SJCRH30 (cell line): ENCODE results near the gene TLE1. TPM values are rescaled to one million over a fixed set of nuclear protein-coding genes. Genes with fewer than 3 reads are reported as not detected.
"Not testable (repeated sequence)": the region's sequence is repeated elsewhere in the genome, so short reads cannot be mapped to it uniquely, and the experiment has no call there.

Source experiments
- DNase-seq, 2 experiments: peaks; one replicate each; pipeline ENCODE4 v3.0.0-alpha.2; 2015 to 2020
- H3K27ac ChIP-seq: fragments of 250-450 bp; sonication (Bioruptor Pico); 2 replicates; pipeline ENCODE4 v1.5.1; 2020; ENCODE audit warnings: mild to moderate bottlenecking, moderate library complexity
- H3K27me3 ChIP-seq: fragments of 250-450 bp; sonication (Bioruptor Pico); 2 replicates; pipeline ENCODE4 v1.5.1; 2020; ENCODE audit warnings: mild to moderate bottlenecking, moderate library complexity
- H3K36me3 ChIP-seq: fragments of 250-450 bp; sonication (Bioruptor Pico); 2 replicates; pipeline ENCODE4 v1.5.1; 2020; ENCODE audit warnings: mild to moderate bottlenecking, moderate library complexity
- H3K4me1 ChIP-seq: fragments of 250-450 bp; sonication (Bioruptor Pico); 2 replicates; pipeline ENCODE4 v1.5.1; 2020; ENCODE audit warnings: mild to moderate bottlenecking, moderate library complexity
- H3K4me3 ChIP-seq: fragments of 250-450 bp; sonication (Bioruptor Pico); 2 replicates; pipeline ENCODE4 v1.5.1; 2020; ENCODE audit warnings: mild to moderate bottlenecking, moderate library complexity
- H3K9me3 ChIP-seq: fragments of 250-450 bp; sonication (Bioruptor Pico); replicated peaks from 2 replicates; pipeline ENCODE4 v1.5.1; 2020; ENCODE audit warnings: mild to moderate bottlenecking, moderate library complexity
- total RNA-seq: library from RNA; depleted of rRNA; stranded (reverse); fragments of >200 nt; shearing (Covaris generic); gene quantifications from 2 replicates; pipeline ENCODE4 v1.2.3, GENCODE V29; 2014

The TLE1 gene
- total RNA-seq, 1 experiment from 2014 or later: 102 TPM

DNA sequence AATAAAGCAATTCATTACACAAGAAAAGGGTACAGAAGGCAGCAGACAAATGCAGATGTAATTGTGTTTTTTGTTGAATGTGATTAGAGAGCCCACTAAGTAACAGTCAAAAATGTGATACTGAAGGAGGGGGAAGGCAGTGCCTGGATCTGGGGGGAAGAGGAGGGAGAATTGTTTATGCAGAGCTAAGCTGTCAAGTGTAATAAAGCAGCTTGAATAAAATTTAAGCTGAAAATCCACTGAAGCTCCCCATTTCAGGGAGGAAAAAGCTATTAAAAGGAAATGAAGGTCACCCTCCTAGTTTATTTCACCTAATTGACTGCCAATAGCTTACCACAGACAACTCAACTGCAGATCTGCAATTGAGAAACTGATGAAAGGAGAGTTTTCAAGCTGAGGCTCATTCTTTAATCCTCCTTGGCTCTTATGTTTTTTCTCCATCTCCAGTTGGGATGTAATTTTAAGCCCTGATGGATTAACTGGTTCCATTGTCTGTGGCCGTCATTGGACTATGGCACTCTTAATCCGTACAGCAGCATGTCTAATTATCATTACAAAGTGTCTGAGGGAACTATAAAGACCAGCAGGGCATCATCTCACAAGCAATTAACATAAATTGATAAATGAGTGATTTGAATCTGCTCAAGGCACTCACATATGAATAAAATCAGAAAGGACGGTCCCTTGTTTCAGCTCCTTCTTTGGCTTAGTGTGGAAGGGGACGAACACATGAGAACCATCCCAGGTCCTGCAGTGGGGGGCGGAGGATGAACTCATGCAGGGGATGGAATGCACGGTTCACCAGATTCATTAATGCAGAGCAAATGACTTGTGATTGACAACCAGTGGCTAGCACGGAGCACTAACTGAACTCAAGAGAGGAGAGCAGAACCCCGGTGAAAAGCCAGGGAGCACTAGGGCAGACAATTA, 38.5 kb downstream of the TLE1 start:
- DNase-seq: no peak
- Histone ChIP-seq H3K27ac (no peak overlapping the region), H3K4me1 (peaks cover 12% of the 10 kb centered on the region), H3K27me3 (no peaks in the 10 kb centered on the region), H3K4me3 (no peak overlapping the region), H3K9me3 (no peaks in the 10 kb centered on the region), H3K36me3 (peaks cover 77% of the 10 kb centered on the region)

DNA sequence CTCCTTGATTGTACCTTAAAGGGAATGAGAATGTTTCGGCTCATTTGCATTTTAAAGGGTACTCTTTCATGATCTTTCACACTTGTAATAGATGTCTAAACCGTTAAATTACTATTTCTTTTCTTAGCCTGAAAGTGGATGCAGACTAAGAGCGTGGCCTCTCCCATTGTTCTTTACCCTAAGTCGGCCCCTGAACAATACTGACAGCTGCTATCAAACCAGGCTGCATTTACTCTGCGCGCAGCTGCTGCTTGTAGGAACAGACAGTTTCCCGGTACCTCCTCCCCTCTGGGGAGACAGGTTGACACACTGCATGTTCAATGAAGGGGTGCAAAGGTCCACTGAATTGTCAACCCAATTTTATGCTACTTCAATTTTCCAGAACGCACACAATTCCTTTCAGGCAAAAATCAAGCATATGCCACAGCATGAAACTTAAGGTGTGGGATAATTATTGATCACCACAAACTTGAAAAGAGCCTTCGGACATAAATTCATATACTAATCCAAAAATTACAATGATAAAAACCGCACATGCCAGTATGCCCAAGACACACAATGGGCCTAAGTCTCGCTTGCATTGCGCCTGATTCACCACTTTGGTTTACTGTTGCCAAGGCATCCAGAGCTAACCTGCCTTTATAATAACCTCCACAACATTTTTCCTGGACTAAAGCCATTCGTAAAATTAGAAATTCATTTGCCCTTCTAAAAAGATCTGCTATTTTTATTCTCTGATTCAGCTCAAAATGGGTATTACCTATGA, 39.7 kb downstream of the TLE1 start:
- DNase-seq: peak; percentile 62 to 74

DNA sequence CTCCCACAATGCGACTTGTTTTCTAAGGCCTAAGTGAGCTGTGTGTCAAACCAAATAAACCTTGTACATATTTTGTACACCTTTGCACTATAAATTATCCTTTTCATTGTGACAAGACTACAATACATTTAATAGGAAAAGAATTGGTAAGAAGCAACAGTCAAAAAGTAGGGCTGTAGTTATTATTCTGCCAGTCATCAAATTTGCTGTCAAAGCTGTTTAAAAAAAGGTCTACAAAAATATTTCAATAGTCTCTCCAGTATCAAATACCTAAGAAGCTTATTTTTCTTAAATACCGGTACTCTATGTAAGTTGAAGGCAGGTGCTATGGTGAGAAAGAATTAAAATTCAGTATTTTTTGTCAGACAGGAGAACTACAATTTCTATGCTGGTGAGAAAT, 40.5 kb downstream of the TLE1 start:
- DNase-seq: no peak
- no peaks in the 10 kb centered on the region for H3K27me3 ChIP-seq
- H3K36me3 ChIP-seq: peaks cover 81% of the 10 kb centered on the region
- H3K4me3 ChIP-seq: no peak overlapping the region
- peaks cover 12% of the 10 kb centered on the region for H3K4me1 ChIP-seq
- H3K27ac ChIP-seq: peak overlapping the region; percentile 42
- H3K9me3 ChIP-seq: no peaks in the 10 kb centered on the region

More for the DNA sequence above, 39.7 kb downstream of the TLE1 start:
- no peaks in the 10 kb centered on the region for H3K9me3 ChIP-seq
- H3K27me3 ChIP-seq: no peaks in the 10 kb centered on the region
- peak overlapping the region; percentile 42 for H3K27ac ChIP-seq
- H3K4me1 ChIP-seq: peaks cover 12% of the 10 kb centered on the region
- H3K36me3 ChIP-seq: peaks cover 84% of the 10 kb centered on the region
- H3K4me3 ChIP-seq: no peak overlapping the region

DNA sequence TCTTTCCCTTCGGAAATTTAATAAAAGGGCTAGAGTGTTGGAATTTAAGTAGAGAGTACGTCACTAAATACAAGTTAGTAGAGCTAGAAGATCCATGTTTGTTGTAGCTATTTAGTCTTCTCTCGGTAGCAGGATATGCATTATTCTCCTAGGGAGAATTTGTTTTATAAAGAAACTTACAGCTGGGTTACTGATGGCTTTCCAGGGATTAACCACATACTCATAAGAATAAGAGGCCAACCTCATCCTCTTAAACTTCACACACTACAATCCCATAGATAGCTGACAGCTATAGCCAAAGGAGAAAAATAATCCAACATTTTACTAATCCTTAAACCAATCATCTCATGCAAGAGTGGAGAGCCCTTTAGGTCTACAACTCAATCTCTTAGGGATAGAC, 43.0 kb downstream of the TLE1 start:
- no peak for DNase-seq
- Histone ChIP-seq H3K27me3 (no peaks in the 10 kb centered on the region), H3K4me1 (peaks cover 12% of the 10 kb centered on the region), H3K27ac (no peak overlapping the region), H3K9me3 (peaks cover 4% of the 10 kb centered on the region; the same call in 1 of the 2 replicates), H3K36me3 (peaks cover 79% of the 10 kb centered on the region), H3K4me3 (no peak overlapping the region)

DNA sequence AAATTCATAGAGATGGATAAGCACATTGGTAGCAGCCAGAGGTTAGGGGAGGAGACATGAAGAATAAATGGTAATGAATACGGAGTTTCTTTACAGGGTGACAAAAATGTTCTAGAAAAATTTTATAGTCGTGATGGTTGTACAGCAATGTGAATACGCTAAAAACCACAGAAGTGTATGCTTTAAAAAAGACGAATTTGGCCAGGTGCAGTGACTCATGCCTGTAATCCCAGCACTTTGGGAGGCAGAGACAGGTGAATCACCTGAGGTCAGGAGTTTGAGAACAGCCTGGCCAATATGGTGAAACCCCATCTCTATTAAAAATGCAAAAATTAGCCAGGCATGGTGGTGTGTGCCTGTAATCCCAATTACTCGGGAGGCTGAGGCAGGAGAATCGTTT, 44.8 kb downstream of the TLE1 start:
- H3K4me1 ChIP-seq, H3K27me3 ChIP-seq, H3K4me3 ChIP-seq, DNase-seq, H3K9me3 ChIP-seq, H3K27ac ChIP-seq: not testable (repeated sequence)
- H3K36me3 ChIP-seq: peaks cover 82% of the 10 kb centered on the region

DNA sequence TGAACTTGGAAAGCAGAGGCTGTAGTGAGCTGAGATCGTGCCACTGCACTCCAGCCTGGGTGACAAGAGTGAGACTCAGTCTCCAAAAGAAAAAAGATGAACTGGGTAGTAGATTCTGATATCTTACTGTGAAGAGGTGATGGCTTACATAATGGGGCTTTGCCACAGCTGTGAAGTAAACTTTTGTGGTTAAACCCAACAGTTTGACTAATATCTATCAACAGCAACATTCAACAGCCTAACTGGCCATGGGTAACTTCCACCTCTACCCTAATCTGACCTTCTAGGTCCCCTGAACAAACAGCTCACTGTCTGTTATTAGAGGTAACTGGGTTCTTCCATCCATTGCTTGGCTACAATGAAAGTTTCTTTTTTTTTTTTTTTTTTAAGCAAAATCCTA, 52.1 kb downstream of the TLE1 start:
- Histone ChIP-seq H3K27me3 (no peaks in the 10 kb centered on the region), H3K4me1 (no peaks in the 10 kb centered on the region), H3K9me3 (no peaks in the 10 kb centered on the region; the same call in 1 of the 2 replicates), H3K27ac (no peak overlapping the region), H3K36me3 (peaks cover 76% of the 10 kb centered on the region), H3K4me3 (no peak overlapping the region)
- DNase-seq: no peak

DNA sequence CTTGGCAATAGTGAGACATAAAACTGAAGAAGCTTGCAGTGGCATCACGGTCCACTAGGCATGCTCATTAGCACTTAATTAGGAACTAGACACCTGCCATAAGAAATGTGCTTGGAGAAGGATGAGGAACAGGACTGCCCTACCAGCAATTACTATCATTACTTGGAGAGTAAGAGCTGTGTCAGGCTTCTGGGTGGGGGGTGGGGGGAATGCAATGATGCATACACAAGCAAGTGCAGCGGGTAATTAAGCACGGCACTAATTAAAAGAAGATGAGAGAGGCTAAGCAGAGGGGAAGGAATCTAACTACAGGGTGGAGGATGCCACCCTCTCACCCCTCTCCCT, 53.1 kb downstream of the TLE1 start:
- no peaks in the 10 kb centered on the region for H3K27me3 ChIP-seq
- H3K4me1 ChIP-seq: no peaks in the 10 kb centered on the region
- no peaks in the 10 kb centered on the region; the same call in 1 of the 2 replicates for H3K9me3 ChIP-seq
- H3K36me3 ChIP-seq: peaks cover 79% of the 10 kb centered on the region
- H3K27ac ChIP-seq: no peak overlapping the region
- H3K4me3 ChIP-seq: no peak overlapping the region
- DNase-seq: no peak

DNA sequence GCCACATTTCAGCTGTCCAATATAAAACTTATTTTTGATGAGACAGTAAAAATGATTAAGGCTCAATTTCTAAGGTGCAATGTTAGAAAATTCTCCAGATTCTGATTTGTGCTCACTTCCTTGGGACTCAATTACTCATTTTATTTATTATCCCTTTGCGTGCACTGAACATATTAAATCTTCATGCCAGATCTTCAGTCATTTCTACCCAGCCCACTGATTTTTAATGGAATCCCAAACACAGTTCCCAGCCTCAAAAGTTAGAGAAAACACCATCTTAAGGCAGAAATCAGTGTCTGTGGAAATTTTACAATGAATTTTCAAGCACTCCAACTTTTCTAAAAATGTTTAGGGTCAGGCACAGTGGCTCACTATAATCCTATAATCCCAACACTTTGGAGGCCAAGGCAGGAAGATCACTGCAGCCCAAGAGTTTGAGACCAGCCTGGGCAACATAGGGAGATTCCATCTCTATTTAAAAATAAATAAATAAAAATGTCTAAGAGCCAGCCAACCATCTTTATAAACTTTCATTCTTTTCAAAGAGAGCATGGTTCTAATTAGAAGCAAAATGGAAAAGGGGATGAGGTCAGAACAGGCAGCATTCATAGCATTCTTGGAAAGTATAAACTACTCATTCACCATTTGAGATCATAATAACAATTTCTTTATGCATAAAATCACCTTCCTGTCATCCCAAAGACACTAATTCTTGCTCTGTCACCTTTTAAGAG, 53.7 kb downstream of the TLE1 start:
- no peak for DNase-seq
- Histone ChIP-seq H3K4me1 (no peaks in the 10 kb centered on the region), H3K27ac (no peak overlapping the region)

DNA sequence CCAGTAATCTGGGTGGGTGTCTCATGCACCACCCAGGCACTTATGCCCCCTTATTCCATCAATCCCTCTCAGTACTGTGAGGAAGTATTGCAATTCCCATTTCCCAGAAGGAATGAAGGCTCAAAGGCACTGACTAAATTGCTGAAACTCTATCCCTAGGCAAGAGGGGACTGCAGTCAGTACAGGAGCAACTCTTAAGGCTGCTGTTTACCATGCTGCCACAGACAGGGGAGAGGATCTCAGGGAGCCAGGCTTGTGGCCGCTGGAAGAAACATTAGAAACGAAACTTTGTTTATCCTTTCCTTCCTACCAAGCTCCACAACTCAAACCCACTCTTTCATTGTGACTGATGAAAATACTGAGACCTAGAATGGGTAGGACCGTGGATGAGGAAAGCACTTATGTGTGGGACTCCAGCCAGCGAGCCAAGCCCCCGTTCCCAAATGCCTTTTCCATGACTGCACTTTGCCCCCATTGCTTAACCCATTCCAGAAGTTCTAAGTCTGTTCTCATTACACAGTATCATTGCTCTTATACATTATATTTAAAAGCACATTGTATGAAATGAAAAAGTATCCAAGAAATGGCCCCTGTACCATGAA, 54.3 kb downstream of the TLE1 start:
- H3K36me3 ChIP-seq: peaks cover 74% of the 10 kb centered on the region
- H3K9me3 ChIP-seq: no peaks in the 10 kb centered on the region
- no peaks in the 10 kb centered on the region for H3K27me3 ChIP-seq
- no peak overlapping the region for H3K4me3 ChIP-seq
- H3K27ac ChIP-seq: no peak overlapping the region
- H3K4me1 ChIP-seq: no peaks in the 10 kb centered on the region
- no peak for DNase-seq

More for the DNA sequence above, 53.7 kb downstream of the TLE1 start:
- Histone ChIP-seq H3K27me3 (no peaks in the 10 kb centered on the region), H3K9me3 (no peaks in the 10 kb centered on the region; the same call in 1 of the 2 replicates), H3K4me3 (no peak overlapping the region), H3K36me3 (peaks cover 79% of the 10 kb centered on the region)

DNA sequence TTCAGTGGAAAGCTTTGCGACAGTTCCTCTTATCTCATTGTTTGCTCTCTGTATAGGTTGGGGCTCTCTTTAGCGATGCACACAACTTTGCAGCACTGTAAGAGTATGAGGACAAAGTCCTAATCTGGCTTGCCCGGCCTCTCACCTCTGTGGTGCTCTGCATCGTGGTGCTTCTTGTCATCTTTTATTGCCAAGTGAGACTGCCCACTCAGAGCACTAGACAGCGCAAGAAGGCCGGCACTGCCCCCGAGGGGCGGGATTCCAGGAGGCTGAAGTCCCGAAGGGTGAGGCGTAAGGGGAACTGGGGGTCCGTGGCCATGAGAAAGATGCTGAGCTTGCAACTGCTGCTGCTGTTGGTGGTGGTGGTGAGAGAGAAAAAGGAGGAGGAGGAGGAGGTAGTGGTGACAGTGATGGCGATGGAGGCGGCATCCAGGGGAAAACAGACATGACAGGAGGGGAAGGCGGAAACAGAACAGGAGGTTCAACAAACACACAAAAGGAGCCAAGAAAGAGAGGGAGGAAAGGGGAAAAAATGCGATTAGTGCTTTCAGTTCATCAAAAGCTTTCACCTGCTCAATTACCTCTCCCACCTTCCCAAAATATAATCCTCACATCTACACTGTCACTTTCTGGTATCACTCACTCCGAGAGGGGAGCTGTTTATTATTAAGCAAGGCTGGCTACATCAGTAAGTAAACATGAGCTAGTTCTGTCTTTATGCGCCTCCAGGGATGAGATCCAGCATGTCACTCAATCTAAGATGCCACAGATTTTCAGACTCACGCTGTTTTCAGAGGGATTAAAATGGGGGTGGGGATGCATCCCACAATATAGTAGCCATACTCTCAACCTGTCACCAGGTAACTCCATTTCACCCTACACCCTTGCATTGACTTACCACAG, 55.1 kb downstream of the TLE1 start:
- Histone ChIP-seq H3K4me3 (no peak overlapping the region), H3K27me3 (no peaks in the 10 kb centered on the region), H3K9me3 (no peaks in the 10 kb centered on the region), H3K27ac (no peak overlapping the region), H3K36me3 (peaks cover 74% of the 10 kb centered on the region), H3K4me1 (no peaks in the 10 kb centered on the region)
- no peak for DNase-seq

DNA sequence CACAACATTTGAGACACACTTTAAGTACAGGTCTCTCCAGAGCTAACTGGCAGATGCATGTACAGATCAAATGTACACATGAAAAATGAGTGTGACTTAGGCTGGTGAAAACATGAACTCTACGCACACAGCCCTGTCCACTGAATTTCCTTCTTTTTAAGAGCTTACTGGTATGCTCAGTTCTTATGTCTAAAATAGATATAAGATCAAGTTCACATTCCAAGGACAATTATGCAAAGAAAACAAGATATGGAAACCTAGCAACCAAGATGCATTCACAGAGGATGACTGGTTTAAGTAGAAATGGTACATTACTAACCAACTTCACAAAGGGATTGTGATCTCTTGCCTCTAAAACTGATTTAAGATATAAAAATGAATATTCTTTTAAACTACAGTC, 56.7 kb downstream of the TLE1 start:
- DNase-seq: no peak
- Histone ChIP-seq H3K36me3 (peaks cover 68% of the 10 kb centered on the region), H3K4me1 (no peaks in the 10 kb centered on the region), H3K4me3 (no peak overlapping the region), H3K27me3 (no peaks in the 10 kb centered on the region), H3K9me3 (no peaks in the 10 kb centered on the region), H3K27ac (no peak overlapping the region)

DNA sequence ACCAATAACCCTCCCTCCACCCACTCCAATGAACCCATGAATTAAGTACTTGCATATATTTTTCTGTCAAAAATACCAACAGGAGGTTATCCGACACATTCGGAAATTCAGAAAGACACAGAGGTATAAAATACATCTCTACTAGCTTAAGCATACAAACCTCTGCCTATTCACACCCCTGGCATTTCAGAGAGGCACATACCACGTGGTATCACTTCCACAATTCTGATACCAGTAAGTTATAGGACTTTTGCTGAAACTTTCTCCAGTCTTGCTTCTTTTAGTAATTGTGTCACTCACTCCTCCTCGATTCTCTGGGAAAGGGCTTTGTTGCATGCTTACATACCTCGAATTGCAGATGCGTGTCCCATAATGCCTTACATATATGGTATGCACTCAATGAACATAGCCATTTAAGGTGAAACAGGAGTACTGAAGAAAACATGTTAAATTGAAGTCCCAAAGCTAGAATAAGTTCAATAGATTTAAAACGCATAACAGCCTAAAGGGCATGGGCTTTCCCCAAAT, 58.1 kb downstream of the TLE1 start:
- no peak for DNase-seq
- Histone ChIP-seq H3K4me3 (no peak overlapping the region), H3K27ac (no peak overlapping the region), H3K4me1 (no peaks in the 10 kb centered on the region), H3K36me3 (peaks cover 65% of the 10 kb centered on the region), H3K9me3 (no peaks in the 10 kb centered on the region), H3K27me3 (no peaks in the 10 kb centered on the region)

DNA sequence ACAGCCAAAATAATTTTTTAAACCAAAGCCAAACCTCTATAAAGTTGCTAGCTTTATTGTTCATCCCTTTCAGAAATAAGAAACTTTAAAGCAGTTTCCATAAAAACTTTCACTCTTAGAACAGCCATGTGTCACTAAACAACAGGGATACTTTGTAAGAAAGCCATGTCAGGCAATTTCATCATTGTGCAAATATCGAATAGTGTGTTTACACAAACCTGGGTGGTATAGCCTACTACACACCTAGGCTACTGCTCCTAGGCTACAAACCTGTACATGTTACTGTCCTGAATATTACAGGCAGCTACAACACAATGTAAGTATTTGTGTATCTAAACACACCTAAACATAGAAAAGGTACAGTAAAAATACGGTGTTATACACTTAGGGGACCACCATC, 59.9 kb downstream of the TLE1 start:
- Histone ChIP-seq H3K4me3 (no peak overlapping the region), H3K4me1 (no peaks in the 10 kb centered on the region), H3K27ac (no peak overlapping the region), H3K9me3 (no peaks in the 10 kb centered on the region), H3K27me3 (no peaks in the 10 kb centered on the region), H3K36me3 (peaks cover 56% of the 10 kb centered on the region)
- DNase-seq: no peak
